ENCODE measurements around the gene OR4D11. TPM values are rescaled to one million over a fixed set of nuclear protein-coding genes. Genes with fewer than 3 reads are reported as not detected.

OR4D11 gene
- total and polyA plus RNA-seq, 9 of the 15 experiments (the other 6 are each of a cell fraction or from before 2014, with no cell fraction given), result not detected

DNA sequence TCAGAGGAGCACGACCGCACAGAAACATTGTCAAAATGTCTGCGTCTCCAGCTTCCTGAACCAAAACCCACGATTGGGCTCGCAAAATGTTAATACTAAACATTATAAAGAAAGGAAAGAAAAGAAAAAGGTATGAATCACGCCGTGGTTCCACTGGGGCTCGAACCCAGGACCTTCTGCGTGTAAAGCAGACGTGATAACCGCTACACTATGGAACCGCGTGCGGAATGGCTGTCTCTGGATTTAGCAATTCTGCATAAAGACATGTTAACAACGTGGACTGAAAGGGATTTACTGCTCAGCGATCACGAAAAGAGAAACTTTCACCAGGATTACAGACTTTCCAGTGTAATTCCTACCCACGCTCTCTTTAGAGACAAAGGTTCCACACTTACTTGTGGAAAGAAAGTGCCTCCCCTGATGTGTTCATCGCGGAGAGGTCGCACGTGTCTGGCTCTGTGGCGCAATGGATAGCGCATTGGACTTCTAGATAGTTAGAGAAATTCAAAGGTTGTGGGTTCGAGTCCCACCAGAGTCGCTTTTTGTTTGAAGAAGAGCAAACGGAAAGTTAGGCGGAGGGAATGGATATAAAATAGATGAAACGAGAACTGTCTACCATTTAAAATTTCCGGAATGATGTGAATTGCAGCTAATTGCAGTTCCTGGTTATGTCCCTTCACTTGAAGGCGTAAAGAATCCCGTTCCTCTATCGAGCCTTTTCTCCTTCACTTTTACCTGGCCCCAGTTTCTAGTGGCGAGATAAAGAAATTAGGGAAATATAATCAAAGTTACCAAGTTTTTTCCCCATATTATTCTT, 47.7 kb downstream of the OR4D11 start (continued):
- TF ChIP-seq, protein P1, sequence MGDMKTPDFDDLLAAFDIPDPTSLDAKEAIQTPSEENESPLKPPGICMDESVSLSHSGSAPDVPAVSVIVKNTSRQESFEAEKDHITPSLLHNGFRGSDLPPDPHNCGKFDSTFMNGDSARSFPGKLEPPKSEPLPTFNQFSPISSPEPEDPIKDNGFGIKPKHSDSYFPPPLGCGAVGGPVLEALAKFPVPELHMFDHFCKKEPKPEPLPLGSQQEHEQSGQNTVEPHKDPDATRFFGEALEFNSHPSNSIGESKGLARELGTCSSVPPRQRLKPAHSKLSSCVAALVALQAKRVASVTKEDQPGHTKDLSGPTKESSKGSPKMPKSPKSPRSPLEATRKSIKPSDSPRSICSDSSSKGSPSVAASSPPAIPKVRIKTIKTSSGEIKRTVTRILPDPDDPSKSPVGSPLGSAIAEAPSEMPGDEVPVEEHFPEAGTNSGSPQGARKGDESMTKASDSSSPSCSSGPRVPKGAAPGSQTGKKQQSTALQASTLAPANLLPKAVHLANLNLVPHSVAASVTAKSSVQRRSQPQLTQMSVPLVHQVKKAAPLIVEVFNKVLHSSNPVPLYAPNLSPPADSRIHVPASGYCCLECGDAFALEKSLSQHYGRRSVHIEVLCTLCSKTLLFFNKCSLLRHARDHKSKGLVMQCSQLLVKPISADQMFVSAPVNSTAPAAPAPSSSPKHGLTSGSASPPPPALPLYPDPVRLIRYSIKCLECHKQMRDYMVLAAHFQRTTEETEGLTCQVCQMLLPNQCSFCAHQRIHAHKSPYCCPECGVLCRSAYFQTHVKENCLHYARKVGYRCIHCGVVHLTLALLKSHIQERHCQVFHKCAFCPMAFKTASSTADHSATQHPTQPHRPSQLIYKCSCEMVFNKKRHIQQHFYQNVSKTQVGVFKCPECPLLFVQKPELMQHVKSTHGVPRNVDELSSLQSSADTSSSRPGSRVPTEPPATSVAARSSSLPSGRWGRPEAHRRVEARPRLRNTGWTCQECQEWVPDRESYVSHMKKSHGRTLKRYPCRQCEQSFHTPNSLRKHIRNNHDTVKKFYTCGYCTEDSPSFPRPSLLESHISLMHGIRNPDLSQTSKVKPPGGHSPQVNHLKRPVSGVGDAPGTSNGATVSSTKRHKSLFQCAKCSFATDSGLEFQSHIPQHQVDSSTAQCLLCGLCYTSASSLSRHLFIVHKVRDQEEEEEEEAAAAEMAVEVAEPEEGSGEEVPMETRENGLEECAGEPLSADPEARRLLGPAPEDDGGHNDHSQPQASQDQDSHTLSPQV (IDR thresholded peaks at IDR 0.05), result peak; percentile 60
- TF ChIP-seq JUND (IDR thresholded peaks at IDR 0.05; ENCODE audit: borderline replicate concordance, low read depth, low read length), result no peak
- TF ChIP-seq JUND (tag; IDR thresholded peaks at IDR 0.05; ENCODE audit: borderline replicate concordance, low read depth, low read length), result peak; percentile 61; the same call in 1 of the 3 replicates
- TF ChIP-seq ZNF12 (CRISPR knock-in tag; IDR thresholded peaks at IDR 0.05), result no peak
- no peak; the same call in 1 of the 2 replicates for TF ChIP-seq GTF2E2 (tag; IDR thresholded peaks at IDR 0.05)

Data from K562 (cell line).